HG02943 (cell line): ENCODE results near the gene CELF5.

Source experiments
- ATAC-seq: cut with Tn5 transposase; IDR thresholded peaks from one replicate; pipeline ENCODE4 v1.9.1; 2021; ENCODE audit warnings: mild to moderate bottlenecking, low read depth, moderate library complexity; ENCODE audit not compliant: unreplicated experiment

The CELF5 gene

DNA sequence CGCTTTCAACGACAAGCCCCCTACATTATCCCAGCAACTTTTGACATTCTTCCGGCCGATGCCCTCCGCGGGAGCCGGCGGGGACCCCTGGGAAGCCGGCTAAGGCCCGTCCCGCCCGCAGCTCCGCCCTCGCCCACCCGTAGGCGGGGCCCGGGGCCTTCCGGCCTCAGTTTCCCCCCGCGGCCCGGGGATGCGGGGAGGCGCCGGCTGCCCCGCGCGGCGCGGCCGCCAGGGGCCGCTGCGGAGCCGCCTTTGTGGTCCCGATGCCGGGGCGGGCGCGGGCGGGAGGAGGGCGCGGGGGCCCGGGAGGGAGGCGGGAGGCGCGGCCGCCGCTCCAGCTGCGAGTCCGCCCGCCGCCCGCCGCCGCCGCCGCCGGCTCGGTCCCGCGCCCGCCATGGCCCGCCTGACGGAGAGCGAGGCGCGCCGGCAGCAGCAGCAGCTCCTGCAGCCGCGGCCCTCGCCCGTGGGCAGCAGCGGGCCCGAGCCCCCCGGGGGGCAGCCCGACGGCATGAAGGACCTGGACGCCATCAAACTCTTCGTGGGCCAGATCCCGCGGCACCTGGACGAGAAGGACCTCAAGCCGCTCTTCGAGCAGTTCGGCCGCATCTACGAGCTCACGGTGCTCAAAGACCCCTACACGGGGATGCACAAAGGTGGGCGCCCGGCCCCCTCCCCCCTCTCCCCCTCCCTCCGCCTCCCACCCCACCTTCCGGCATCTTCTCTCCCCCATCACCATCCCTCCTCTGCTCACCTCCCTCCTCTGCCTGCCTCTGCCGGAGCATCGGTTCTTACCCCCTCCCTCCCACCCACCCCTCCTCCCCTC lies at the start of gene CELF5:
Gene CELF5, plus strand, starts transcription at position 316 of the 823 bp plus-strand sequence. Its CDS starts 79 bp downstream, at position 395.
- ATAC-seq, result no peak

DNA sequence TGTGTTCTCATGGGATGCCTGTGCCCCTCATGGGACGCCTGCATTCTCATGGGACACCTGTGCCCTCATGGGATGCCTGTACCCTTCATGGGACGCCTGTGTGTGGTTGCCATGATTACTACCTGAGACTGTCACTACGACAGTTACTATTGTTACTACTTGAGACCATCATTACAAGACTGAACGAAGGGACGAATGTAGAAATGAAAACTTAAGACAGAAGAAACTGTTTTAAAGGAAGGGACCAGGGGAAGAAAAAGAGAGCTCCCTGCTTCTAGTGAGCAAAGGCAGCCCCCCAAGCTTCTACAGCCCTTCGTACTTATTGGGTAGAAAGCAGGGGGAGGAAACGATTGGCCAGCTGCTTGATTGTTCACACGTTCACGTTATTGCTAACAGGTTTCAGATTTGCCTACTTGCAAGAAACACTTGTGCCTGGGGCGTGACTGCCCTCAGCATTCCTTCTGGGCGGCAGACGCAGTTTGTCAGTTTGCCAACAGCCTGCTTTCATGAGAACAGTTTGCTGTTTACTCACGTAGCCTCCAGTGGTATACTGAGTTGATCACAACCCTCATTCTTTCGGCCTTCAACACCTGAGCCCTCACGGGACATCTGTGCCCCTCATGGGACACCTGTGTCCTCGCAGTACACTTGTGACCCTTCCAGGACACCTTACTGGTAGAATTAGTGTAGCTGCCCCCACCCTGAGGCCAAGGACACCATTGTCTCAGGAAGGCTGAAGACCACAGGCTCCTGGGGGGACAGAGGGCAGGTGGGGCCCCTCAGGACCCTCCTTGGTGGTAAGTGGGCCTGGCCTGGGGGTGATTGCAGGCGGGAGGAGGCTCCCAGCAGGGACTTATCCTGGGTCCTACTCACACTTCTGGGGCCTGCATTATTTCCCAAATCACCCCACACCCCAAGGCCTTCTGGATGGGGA lies 48.4 kb upstream of the CELF5 start:
- no peak for ATAC-seq

DNA sequence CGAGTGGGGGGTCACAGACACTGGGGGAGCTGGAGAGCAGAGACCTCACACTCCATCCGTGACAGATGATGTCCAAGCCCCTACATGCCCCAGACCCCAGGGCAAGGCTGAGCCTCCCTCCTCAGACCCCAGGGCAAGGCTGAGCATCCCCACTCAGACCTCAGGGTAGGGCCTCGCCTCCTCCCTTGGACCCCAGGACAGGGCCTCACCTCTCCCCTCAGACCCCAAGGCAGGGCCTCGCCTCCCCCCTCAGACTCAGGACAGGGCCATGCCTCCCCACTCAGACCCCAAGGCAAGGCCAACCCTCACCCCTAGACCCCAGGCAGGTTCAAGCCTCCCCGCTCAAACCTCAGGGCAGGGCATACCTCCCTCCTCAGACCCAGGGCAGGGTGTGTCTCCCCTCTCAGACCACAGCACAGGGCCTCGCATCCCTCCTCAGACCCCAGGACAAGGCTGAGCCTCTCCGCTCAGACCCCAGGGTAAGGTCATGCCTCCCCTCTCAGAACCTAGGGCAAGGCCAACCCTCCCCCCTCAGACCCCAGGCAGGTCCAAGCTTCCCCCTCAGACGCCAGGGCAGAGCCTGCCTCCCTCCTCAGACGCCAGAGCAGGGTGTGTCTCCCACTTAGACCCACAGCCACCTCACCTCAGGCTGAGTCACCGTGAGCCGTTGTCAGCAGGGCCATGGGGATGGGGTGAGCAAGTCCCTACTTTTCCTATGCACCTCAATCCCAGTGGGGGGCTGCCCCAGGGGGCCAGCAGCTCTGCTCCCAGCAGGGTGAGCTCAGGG lies 47.6 kb upstream of the CELF5 start:
- ATAC-seq, result no peak

DNA sequence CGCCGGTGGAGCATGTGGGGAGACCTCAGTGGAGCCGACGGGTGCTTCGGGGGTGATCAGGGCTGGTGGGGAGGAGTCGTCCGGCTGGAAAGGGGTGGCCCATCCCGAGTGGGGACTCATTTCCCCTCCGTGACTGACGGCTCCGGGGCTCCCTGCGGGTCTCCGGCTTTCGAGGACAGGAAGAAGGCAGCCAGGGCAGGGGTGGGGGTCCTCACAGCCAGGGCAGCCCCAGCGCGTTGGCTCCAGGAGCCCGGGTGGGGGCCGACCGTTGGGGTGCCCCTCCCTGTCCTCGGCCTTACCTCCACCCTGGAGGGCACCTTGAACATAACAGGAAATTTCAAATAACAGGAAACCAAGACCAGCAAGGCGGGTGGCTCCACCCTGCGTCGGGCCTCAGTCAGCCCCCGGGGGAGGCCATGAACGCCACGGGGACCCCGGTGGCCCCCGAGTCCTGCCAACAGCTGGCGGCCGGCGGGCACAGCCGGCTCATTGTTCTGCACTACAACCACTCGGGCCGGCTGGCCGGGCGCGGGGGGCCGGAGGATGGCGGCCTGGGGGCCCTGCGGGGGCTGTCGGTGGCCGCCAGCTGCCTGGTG lies 46.0 kb upstream of the CELF5 start, which contains the start of gene S1PR4:
Gene S1PR4, plus strand, starts transcription at position 393 of the 596 bp plus-strand sequence. Its CDS starts 24 bp downstream, at position 417.
- no peak for ATAC-seq

DNA sequence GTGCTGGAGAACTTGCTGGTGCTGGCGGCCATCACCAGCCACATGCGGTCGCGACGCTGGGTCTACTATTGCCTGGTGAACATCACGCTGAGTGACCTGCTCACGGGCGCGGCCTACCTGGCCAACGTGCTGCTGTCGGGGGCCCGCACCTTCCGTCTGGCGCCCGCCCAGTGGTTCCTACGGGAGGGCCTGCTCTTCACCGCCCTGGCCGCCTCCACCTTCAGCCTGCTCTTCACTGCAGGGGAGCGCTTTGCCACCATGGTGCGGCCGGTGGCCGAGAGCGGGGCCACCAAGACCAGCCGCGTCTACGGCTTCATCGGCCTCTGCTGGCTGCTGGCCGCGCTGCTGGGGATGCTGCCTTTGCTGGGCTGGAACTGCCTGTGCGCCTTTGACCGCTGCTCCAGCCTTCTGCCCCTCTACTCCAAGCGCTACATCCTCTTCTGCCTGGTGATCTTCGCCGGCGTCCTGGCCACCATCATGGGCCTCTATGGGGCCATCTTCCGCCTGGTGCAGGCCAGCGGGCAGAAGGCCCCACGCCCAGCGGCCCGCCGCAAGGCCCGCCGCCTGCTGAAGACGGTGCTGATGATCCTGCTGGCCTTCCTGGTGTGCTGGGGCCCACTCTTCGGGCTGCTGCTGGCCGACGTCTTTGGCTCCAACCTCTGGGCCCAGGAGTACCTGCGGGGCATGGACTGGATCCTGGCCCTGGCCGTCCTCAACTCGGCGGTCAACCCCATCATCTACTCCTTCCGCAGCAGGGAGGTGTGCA lies 45.3 kb upstream of the CELF5 start:
- ATAC-seq, result no peak

DNA sequence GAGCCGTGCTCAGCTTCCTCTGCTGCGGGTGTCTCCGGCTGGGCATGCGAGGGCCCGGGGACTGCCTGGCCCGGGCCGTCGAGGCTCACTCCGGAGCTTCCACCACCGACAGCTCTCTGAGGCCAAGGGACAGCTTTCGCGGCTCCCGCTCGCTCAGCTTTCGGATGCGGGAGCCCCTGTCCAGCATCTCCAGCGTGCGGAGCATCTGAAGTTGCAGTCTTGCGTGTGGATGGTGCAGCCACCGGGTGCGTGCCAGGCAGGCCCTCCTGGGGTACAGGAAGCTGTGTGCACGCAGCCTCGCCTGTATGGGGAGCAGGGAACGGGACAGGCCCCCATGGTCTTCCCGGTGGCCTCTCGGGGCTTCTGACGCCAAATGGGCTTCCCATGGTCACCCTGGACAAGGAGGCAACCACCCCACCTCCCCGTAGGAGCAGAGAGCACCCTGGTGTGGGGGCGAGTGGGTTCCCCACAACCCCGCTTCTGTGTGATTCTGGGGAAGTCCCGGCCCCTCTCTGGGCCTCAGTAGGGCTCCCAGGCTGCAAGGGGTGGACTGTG lies 44.6 kb upstream of the CELF5 start:
- ATAC-seq, result no peak

DNA sequence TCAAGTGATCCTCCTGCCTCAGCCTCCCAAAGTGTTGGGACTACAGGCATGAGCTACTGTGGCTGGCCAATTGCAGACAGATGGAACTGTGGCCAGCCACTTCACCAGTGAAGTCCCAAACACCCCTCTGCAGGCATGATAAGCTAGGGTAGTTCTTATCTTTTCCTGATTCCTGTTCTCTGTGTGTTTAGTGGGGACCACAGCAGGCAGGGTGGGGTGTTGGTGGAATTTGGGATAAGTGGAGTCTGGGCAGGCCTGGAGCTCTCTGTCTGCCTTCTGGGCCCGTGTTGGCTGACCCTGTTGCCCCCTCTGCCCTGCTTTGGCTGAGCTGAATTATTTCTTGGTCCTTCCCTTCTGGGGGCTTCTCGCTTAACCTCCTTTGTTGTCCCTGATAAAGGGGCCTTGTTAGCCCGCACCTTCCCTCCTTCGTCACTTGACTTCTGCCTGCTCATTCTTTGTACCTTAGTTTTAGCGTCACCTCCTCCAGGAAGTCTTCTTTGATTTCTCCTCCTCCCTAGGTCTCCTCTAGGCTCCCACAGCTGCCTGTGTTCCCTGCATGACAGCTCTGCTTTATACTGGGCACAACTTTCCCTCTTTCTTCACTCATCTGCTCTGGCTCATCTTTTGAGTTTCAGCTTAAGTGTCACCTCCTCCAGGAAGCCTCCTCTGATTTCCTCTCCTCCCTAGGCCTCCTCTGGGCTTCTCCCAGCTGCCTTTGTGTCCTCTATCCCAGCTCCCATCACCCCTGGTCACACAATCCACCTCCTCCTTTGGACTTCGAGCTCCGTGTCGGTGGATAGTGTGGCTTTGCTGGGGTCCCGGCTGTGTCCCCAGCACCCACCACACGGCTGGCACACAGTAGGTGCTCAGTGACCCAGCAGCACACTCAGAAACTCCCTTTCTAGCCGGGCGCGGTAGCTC lies 40.5 kb upstream of the CELF5 start:
- ATAC-seq, result no peak

DNA sequence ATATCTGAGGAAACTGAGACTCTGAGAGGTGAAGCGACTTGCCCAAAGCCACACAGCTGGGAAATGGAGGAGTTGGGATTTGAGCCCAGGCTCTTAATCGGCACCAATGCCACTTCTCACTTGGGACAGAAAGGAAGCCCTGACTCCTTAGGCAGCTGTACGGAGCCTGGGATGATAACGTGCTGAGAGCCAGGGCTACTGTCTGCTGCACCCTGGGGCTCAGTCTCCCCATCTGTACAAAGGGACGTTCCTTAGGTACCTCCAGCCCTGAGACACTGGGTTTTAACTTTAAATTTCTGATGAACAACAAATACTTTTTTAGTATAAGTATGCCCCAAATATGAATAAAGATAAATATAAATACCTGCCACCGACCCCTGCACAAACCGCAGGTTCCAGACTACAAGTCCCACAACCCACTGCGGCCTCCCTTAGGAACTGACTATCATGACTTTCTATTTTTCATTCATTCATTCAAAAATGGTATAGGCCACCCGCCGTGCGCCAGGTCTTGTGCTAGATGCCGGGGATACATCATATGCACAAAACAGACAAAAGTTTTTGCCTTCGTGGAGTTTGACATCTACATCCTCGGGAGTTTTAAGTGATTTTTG lies 39.5 kb upstream of the CELF5 start:
- peak; percentile 16 for ATAC-seq

DNA sequence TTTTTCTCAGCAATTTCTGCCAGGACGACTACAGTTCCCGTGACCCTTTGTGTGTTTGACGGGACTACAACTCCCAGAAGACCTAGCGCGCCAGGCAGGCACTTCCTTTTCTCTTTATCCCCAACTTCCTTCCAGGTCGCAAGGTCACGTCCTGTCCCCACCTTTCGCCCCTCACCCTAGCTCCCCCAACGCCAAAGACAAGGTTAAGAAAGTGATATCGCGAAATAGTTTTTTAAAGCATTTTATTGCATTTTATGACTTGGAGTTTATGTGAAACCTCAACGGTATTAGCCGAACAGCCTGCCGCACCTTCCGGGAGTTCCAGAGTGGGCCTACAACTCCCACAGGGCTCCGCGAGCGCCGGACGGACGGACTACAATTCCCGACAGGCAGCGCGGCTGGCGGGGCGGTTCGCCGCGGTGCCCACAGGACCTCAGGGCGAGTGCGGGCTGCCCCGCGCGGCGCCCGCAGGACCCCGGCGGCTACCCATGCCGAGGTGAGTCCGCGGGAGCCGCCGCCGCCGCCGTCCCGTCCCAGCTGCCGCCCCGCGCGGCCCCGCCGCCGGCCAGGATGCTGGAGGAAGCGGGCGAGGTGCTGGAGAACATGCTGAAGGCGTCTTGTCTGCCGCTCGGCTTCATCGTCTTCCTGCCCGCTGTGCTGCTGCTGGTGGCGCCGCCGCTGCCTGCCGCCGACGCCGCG lies 38.9 kb upstream of the CELF5 start, which contains the start of gene NCLN:
Gene NCLN, plus strand, starts transcription at position 470 of the 699 bp plus-strand sequence. Its CDS starts 101 bp downstream, at position 571.
- ATAC-seq, result peak; percentile 64

DNA sequence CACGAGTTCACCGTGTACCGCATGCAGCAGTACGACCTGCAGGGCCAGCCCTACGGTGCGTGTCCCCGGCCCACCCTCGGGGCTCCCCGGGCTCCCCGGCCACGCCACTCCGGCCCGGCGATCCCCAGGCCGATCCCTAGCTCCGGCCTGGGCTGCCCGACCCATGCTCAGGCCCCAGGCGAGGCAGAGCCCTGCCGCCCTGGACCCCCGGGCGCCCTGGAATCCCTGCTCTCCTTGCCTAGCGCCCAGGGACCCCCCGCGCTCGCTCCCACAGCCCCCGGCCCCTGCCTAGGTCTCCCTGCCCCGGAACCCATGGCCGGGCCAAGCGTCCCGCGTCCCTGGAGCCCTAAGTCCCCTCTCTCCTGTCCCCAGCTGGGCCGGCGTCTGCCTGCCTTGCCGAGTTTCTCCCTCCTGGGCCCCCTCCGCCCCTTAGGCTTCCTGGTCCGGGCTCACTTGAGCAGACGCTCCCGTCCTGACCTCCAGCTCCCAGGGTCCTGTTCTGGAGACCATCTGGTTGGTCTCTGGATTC lies 38.2 kb upstream of the CELF5 start:
- ATAC-seq, result peak; percentile 29

DNA sequence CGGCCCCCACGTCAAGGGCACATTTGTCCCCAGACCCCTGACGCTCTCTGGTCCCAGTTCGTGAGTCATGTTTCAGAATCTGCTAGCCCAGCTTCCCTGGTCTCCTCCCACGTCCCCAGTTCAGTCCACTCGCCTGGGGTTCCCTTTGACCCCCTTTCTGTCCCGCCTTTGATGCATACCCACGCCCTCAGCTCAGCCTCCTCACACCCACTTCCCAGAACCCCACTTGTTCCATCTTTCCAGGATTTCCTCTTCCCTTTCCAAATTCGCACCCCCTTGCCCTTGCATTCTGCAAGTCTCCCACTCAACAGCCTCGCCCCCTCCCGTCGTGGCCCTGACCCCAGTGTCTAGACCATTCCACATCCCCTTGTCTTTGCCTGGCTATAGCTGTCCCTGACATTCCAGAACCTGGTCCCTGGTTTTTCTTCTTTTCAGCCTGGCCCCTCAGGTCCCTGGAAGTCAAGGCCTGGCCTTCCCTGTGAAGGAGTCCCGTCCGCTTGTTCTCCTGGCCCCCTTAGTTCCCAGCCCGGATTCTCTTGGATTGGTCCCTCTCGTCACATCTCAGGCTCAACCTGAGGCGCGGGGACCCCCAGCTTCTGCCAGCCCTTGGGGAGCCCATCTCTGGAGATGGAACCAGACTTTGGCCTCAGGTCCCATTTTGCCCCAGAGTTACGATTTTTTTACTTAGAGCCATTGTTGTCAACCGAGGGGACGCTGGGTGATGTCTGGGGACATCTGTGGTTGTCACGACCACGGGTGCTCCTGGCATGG lies 37.4 kb upstream of the CELF5 start:
- ATAC-seq, result no peak

DNA sequence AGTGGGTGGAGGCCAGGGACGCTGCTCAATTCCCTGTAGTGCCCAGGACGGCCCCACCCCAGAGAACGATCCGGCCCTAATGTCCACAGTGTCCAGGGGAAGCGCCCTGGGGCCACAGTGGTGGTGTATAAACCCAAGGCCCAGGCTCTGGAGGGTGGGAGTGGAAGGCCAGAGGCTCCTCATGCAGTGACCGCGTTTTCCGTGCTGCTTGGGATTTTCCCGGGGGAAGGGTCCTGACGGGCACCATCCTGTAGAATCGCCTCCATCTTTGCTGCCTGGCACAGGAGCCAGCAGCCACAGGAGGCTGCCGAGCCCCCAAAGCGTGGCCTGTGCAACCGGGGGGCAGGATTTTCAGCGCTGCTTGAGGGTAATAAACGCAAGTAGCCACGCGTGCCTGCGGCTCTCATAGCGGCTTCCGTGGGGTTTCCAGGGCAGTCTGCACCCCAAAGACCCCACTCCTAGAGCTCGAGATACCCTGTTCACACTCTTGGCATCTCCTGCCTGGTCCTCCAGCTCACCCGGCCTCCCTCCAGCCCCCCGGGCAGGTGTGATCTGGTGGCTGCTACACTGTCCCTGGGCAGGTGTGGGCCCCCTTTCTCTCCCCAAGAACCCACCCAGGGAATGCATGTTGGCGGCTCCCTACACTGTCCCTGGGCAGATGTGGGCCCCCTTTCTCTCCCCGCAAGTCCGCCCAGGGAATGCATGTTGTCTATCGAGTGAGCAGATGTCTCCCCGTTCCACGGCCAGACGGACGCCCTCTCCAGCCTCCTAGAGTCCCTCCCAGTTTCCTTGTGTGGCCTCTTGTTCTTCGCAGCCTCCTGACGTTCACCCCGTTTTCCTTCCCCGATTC lies 36.6 kb upstream of the CELF5 start:
- ATAC-seq, result no peak

DNA sequence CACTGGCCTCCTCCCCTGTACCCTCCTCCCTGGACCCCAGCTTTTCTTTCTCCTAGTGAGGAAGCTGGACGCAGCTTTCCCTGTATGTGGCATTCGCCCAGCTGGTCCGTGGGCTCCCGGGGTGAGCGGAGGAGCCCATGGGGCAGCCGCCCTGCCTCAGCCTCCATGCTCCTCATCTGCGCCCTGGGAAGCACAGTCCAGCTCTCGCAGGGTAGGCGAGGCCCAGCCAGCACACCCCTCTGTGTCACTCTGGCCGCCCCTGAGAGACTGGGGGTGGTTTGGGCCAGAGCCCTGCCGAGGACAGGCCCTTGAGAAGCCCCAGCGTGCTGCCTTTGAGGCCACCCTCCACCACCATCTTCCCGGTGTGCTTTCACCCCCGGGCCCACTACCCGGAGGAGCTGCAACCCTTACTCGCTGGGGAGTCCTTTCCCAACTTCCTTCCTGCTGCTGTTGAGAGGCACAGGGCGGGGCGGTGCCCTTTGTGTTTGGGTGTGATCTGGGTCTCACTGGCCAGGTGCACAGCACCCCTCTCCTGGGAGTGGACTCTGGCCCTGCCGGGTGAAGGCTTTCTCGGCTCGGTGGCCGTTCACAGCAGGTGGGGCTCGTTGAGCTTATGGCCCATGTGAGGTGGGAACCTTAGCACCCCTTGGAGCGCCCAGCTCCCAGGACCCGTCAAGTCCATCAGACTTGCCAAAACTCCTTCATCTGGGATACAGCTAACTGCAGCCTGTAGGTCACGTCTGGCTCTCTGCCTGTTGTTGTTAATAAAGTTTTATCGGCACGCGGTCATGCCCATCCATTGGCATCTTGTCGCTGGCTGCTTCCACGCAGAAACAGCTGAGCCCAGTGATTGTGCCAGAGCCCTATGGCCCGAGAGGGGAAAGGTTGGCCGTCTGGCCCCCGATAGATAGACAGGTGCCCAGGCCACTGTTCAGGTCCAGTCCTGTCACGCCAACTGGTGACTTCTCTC lies 35.5 kb upstream of the CELF5 start:
- ATAC-seq, result no peak
